WTC11 (cell line): ENCODE measurements around the gene FSTL1.

Experiments used
- ATF1 ChIP-seq: sonication (generic); formaldehyde crosslinking; IDR thresholded peaks from 2 replicates; pipeline ENCODE4 v1.8.1; 2023; ENCODE audit warnings: mild to moderate bottlenecking, moderate library complexity, missing genetic modification reagents
- CREB1 ChIP-seq: sonication (generic); formaldehyde crosslinking; IDR thresholded peaks from 2 replicates; pipeline ENCODE4 v1.8.0; 2023; ENCODE audit warnings: mild to moderate bottlenecking, missing genetic modification reagents
- CTCF ChIP-seq: fragments of 200-600 bp; IDR thresholded peaks from 2 replicates; pipeline ENCODE4 v1.8.0; 2022; ENCODE audit warnings: antibody characterized with exemption
- ESRRA ChIP-seq: sonication (generic); formaldehyde crosslinking; IDR thresholded peaks from 2 replicates; pipeline ENCODE4 v1.8.1; 2022; ENCODE audit warnings: mild to moderate bottlenecking, missing genetic modification reagents, borderline replicate concordance
- ETV6 ChIP-seq: sonication (generic); formaldehyde crosslinking; IDR thresholded peaks from 2 replicates; pipeline ENCODE4 v1.8.1; 2022; ENCODE audit warnings: mild to moderate bottlenecking, missing genetic modification reagents
- IRF1 ChIP-seq: sonication (generic); formaldehyde crosslinking; IDR thresholded peaks from 2 replicates; pipeline ENCODE4 v1.8.0; 2023; ENCODE audit warnings: missing genetic modification reagents
- MAX ChIP-seq: sonication (generic); formaldehyde crosslinking; IDR thresholded peaks from 2 replicates; pipeline ENCODE4 v1.8.0; 2022; ENCODE audit warnings: mild to moderate bottlenecking, missing genetic modification reagents
- MXD4 ChIP-seq: fragments of 250-450 bp; sonication (Bioruptor Pico); IDR thresholded peaks from 2 replicates; pipeline ENCODE4 v1.8.0; 2021; ENCODE audit warnings: mild to moderate bottlenecking, moderate library complexity, borderline replicate concordance
- NR2C2 ChIP-seq: sonication (generic); formaldehyde crosslinking; IDR thresholded peaks from 2 replicates; pipeline ENCODE4 v1.8.0; 2022; ENCODE audit warnings: mild to moderate bottlenecking, missing genetic modification reagents
- SP1 ChIP-seq: sonication (generic); formaldehyde crosslinking; conservative IDR thresholded peaks from 2 replicates; pipeline ENCODE4 v1.8.1; 2022; ENCODE audit warnings: missing genetic modification reagents
- USF2 ChIP-seq: sonication (generic); formaldehyde crosslinking; IDR thresholded peaks from 2 replicates; pipeline ENCODE4 v1.8.1; 2023; ENCODE audit warnings: mild to moderate bottlenecking, missing genetic modification reagents, moderate library complexity
- ZNF423 ChIP-seq: fragments of 250-450 bp; sonication (Bioruptor Pico); IDR thresholded peaks from 2 replicates; pipeline ENCODE4 v2.1.2; 2022; ENCODE audit warnings: mild to moderate bottlenecking, moderate library complexity

- no peak for TF ChIP-seq ZNF423 (CRISPR knock-in tag)
- TF ChIP-seq CREB1 (CRISPR knock-in tag), result no peak
- TF ChIP-seq MXD4 (CRISPR knock-in tag), result no peak
- TF ChIP-seq ESRRA (CRISPR knock-in tag), result no peak
- TF ChIP-seq IRF1 (CRISPR knock-in tag), result no peak
- no peak for TF ChIP-seq CTCF
- no peak for TF ChIP-seq SP1
- no peak for TF ChIP-seq ATF1
- TF ChIP-seq USF2 (CRISPR knock-in tag), result no peak
- no peak for TF ChIP-seq MAX
- TF ChIP-seq NR2C2 (CRISPR knock-in tag), result no peak
- no peak for TF ChIP-seq ETV6
Measured at GRCh38 chr3:120473896-120474675, 23.3 kb upstream of the FSTL1 start.
